ENCODE measurements around the gene RBM48.
A peak's percentile ranks its signal among the peaks of the same experiment; 100 is the strongest.
"Not testable (repeated sequence)": the region's sequence is repeated elsewhere in the genome, so short reads cannot be mapped to it uniquely, and the experiment has no call there.

RBM48 gene

DNA sequence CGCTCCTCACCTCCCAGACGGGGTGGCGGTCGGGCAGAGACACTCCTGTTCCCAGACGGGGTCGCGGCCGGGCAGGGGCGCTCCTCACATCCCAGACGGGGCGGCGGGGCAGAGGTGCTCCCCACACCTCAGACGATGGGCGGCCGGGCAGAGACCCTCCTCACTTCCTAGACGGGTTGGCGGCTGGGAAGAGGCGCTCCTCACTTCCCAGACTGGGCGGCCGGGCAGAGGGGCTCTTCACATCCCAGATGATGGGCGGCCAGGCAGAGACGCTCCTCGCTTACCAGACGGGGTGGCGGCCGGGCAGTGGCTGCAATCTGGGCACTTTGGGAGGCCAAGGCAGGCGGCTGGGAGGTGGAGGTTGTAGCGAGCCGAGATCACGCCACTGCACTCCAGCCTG lies 16.5 kb downstream of the RBM48 start:
- not testable (repeated sequence) for DNase-seq (ENCODE audit: low read depth)

DNA sequence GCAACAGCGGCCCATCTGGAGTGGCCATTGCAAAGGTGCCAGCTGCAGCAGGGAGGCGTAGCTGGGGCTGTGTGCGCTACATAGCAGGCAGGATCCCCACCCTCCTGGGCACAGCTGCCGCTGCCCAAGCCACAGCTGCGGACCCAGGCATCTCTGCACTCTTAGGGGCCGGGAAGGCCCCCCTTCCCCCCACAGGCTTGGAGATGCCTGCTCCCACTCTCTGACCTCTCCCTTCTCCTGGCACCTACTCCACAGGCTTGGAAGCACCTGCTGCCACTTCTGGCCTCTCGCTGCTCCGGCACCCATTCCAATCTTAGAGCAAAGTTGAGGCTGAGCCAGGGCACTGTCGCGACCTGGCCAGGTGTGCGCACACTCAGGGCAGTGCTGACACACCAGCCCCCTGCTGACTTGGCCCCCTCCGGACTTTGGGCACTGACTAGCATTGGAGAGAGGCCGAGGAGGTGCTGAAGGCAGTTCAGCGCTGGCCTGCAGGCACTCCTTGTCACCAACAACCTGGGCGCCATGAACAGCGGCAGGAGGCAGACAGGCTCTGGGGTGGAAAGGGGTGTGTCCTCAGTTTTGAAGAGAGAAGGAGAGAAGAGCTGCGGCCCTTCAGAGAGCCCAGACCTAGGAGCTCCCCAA lies 18.4 kb downstream of the RBM48 start:
- no peak for DNase-seq (ENCODE audit: low read depth)

DNA sequence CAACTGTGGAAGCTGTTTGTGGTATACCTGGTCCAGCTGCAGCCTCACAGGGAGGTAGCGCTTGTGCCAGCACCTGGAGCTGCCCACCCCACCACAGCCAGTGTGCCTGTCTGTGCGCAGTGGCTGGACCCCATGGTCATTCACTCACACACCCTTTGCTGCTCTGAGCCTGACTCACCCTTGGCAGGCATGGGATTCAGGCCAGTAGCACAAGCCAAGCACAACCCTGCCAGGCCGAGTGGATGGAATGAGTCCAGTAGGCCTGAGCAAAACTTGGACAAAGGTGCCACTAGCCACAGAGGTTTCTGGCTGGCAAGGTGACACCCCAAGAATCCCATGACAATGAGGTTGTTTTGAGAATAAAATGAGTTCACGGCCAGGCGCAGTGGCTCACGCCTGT lies 19.0 kb downstream of the RBM48 start:
- DNase-seq (ENCODE audit: low read depth), result no peak

GRCh38 chr7:92550194-92550593 lies 21.6 kb downstream of the RBM48 start:
- DNase-seq (ENCODE audit: low read depth), result no peak

DNA sequence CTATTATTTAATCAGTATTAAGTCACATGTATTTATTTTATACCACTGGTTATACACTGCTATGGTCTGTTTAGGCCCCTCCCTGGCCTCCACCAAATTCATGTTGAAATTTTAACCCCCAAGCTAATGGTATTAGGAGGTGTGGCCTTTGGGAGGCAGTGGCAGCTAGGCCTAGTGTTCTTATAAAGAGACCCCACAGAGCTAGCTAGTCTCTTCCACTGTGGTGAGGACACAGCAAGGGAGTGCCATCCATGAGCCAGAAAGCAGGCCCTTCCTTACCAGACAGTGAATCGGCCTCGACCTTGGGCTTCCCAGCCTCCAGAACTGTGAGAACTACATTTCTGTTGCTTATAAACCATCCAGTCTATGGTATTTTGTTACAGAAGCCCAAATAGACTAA lies 28.7 kb downstream of the RBM48 start:
- DNase-seq (ENCODE audit: low read depth), result no peak

DNA sequence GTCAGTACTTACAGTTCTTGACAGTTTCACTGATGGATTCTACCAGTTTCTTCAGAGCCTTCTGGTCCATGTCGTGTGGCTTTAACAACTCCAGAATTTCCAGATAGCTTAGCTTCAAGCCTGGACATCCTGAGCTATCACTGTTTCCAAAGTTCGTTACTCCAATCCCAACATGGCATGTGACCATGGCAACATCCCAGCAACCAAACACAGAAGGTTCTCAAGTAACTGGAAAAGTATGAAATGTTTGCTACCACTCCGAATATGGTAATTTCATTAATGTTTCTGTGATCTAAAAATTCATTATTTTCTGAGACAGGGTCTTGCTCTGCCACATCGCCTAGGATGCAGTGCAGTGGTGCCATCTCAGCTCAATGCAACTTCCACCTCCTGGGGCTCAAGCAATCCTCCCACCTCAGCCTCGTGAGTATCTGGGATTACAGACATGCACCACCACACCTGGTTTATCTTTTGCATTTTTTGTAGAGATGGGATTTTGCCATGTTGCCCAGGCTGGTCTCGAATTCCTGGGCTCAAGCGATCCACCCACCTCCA lies 29.3 kb downstream of the RBM48 start:
- DNase-seq (ENCODE audit: low read depth), result no peak

DNA sequence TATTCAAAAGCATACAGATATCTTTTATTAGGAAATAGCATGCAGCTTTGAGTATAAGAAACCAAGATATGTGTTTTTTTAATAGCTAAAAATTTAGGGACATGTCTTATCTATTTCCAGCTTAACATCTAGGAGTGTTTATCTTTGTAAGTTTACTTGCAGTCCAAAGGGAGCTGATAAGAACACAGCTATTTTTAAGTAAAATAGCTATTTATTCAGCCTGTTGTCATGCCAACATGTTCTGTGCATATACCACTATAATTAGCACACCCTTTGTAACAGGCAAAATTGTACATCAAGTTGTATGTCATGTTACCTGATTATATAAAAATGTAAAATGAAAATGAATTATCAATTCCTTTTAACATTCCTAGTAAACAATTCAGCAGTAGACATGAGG lies 32.0 kb downstream of the RBM48 start:
- no peak for DNase-seq (ENCODE audit: low read depth)

DNA sequence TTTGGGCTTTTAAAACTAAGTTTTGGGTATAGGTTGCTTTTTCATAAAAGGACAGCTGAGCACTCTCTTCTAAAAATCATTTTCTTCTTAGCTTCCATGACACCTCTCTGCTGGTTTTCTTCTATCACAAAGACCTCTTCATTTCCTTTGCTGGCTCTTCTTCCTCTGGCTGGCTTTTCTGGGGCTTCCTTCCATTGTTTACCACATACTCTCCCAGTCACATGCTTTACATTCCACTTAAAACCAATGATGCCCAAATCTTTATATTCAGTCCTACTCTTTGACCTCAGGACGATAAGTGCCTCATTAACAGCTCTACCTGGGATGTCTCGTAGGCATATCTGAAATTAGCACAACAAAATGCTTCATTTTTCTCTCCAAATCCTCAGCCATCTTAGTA lies 34.8 kb downstream of the RBM48 start:
- no peak for DNase-seq (ENCODE audit: low read depth)

GRCh38 chr7:92567460-92567859 lies 38.9 kb downstream of the RBM48 start:
- DNase-seq (ENCODE audit: low read depth), result no peak

DNA sequence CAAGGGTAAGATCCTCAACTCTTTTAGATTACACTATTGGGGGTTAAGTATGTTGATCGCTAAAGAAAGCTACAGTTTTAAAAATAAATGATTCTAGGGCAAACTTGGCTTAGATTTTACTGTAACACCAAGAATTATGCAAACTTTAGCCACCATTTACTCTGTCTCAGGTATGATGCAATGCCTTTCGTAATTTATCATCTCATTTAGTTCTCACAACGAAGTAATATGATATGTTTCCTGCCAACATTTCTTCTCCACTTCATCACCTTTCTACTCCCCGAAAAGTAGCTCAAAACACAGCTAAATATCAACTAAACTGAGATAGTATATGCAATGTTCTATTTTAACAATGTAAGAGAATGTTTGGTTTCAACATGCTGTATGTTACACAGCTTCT lies 40.5 kb downstream of the RBM48 start:
- DNase-seq (ENCODE audit: low read depth), result no peak

GRCh38 chr7:92576296-92576695 lies 47.7 kb downstream of the RBM48 start:
- DNase-seq (ENCODE audit: low read depth), result no peak

- no peak for DNase-seq (ENCODE audit: low read depth)
Measured at GRCh38 chr7:92582948-92583347, 54.4 kb downstream of the RBM48 start.

DNA sequence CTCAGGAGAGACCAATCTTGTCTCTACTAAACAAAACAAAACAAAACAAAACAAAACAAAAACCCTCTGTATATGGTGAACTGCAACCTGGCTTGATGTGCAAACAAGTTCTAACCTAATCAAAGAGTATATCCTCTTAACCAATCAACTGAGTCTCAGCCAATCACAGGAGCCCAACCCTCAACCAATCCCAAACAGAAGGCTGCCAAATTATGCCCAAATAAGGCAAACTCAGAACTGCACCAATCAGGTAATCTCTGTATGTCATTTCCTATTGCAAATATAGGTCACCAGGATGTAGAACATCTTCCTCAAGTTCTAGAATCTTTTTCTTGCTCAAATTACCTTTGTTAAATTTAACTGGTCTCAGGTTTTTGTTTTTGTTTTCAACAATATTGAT lies 56.4 kb downstream of the RBM48 start:
- no peak for DNase-seq (ENCODE audit: low read depth)

GRCh38 chr7:92586403-92586802 lies 57.8 kb downstream of the RBM48 start:
- peak; percentile 8 for DNase-seq (ENCODE audit: low read depth)

GRCh38 chr7:92586841-92587240 lies 58.2 kb downstream of the RBM48 start:
- DNase-seq (ENCODE audit: low read depth), result no peak

All from fibroblast of the conjunctiva (primary cell).